Thyroid gland (tissue), 4 donors: Measurements from ENCODE around the gene RPL29. TPM values are rescaled to one million over a fixed set of nuclear protein-coding genes. Genes with fewer than 3 reads are reported as not detected.

ENCODE experiments used
- DNase-seq, 2 donors: peaks; one replicate each; pipeline ENCODE4 v3.0.0-alpha.2; 2019
- H3K27ac ChIP-seq, 3 donors: fragments of 200-600 bp; sonication (generic); 1 replicate in 2 of 3; 2 replicates in 1 of 3; pipeline ENCODE4 v1.5.1; 2016 to 2019; ENCODE audit warnings: mild to moderate bottlenecking in 1 of 3, moderate library complexity in 1 of 3
- H3K27me3 ChIP-seq: fragments of 200-600 bp; sonication (generic); one replicate; pipeline ENCODE4 v1.5.1; 2019
- H3K36me3 ChIP-seq, 2 donors: fragments of 200-600 bp; sonication (generic); one replicate each; pipeline ENCODE4 v1.5.1; 2016 to 2019
- H3K4me1 ChIP-seq, 2 donors: fragments of 200-600 bp; sonication (generic); one replicate each; pipeline ENCODE4 v1.5.1; 2017 to 2019
- H3K4me3 ChIP-seq, 3 donors: fragments of 200-600 bp; sonication (generic); replicated peaks in 1 of 3; 1 replicate in 2 of 3; 2 replicates in 1 of 3; pipeline ENCODE4 v1.5.1; 2016; ENCODE audit warnings: mild to moderate bottlenecking in 1 of 3
- H3K9me3 ChIP-seq: fragments of 200-600 bp; sonication (generic); one replicate; pipeline ENCODE4 v1.5.1; 2017
- CTCF ChIP-seq, 6 experiments: fragments of 200-600 bp in 3 of 6; fragments of 450-650 bp in 3 of 6; sonication (generic) in 3 of 6; IDR thresholded peaks; one replicate each; pipeline ENCODE4 v1.5.1; 2016 to 2019; ENCODE audit warnings: antibody characterized with exemption in 6 of 6, mild to moderate bottlenecking in 2 of 6, inconsistent platforms in 1 of 6, moderate library complexity in 1 of 6
- POLR2A ChIP-seq, 2 donors: fragments of 450-650 bp; IDR thresholded peaks; one replicate each; pipeline ENCODE4 v1.6.1; 2017; ENCODE audit warnings: antibody characterized with exemption in 2 of 2, mild to moderate bottlenecking in 2 of 2, moderate library complexity in 1 of 2
- WGBS, 2 donors: methylation state at CpG; one replicate each; pipeline ENCODE4 v1.1.5; 2017; 5-methylcytosine and 5-hydroxymethylcytosine counted together
- intact Hi-C: fragments of 100-400 bp; cut with DNase I; formaldehyde crosslinking; loops from one replicate; pipeline ENCODE4 v1.15.1; 2023
- total RNA-seq, 4 donors: library from RNA; depleted of rRNA; stranded (reverse); fragments of >200 nt; gene quantifications; one replicate each; pipeline ENCODE4 v1.2.3, GENCODE V29; 2016

RPL29 gene
- total RNA-seq, 4 donors from 2014 or later: 826 to 1,348 (median 1,271) TPM

GRCh38 chr3:52020796-52021195 lies 25.1 kb upstream of the RPL29 start:
- Histone ChIP-seq H3K4me1 (peaks cover 0 to 37% of the 10 kb centered on the region in 2 donors), H3K27ac (peak overlapping the region in 2 of 3 donors; percentile 29 to 69), H3K36me3 (no peaks in the 10 kb centered on the region), H3K9me3 (no peaks in the 10 kb centered on the region), H3K27me3 (no peaks in the 10 kb centered on the region), H3K4me3 (no peak overlapping the region)
- no peak for DNase-seq
- 95 to 99% methylated on average over 7 of the region's 7 CpGs for WGBS, 2 donors
- intact Hi-C loops: no loop called here
- TF ChIP-seq POLR2A (IDR thresholded peaks at IDR 0.05) (no peak), CTCF (IDR thresholded peaks at IDR 0.05) (no peak)

DNA sequence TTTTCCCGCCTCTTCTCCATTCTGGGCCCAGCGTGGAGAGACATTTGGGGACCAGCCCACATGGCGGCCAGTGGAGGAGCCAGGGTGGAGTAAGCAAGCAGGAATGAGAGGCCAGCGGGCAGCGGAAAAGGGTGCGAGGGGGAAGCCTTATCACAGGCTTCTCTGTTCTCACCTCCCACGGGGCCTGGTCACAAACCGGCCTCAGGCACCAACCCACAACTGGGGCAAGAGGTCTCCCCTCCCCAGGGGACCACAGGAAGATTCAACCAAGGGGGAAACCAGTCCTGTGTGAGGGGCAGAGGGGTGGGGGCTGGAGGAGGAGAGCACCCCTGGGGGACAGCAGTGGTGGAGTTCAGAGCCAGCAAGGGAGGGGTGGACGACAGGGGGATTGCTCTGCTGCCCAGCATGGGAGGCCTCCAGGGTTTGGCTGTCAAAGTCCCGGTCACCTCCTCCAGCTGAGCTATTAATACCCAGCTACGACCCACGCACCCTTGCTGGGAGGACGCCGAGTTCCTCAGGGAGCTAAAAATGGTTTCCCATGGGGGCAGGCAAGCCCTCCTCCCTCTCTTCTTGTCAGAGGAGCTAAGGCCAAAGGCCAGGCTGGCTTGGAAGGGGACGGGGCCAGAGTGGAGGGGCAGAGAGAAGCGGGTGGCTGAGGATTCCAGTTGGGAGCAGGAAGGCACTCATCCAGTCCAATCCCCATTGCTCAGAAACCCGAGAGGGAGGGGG lies 23.8 kb upstream of the RPL29 start:
- H3K4me3 ChIP-seq: no peak overlapping the region
- DNase-seq: no peak
- intact Hi-C loops: no loop called here
- WGBS, 2 donors: 85 to 93% methylated on average over 17 of the region's 17 CpGs
- TF ChIP-seq CTCF (IDR thresholded peaks at IDR 0.05): no peak
- no peak for TF ChIP-seq POLR2A (IDR thresholded peaks at IDR 0.05)
- no peaks in the 10 kb centered on the region for H3K27me3 ChIP-seq
- H3K4me1 ChIP-seq: peaks cover 0 to 37% of the 10 kb centered on the region in 2 donors
- peak overlapping the region in 1 of 3 donors; percentile 17 for H3K27ac ChIP-seq
- H3K9me3 ChIP-seq: no peaks in the 10 kb centered on the region
- H3K36me3 ChIP-seq: no peaks in the 10 kb centered on the region

DNA sequence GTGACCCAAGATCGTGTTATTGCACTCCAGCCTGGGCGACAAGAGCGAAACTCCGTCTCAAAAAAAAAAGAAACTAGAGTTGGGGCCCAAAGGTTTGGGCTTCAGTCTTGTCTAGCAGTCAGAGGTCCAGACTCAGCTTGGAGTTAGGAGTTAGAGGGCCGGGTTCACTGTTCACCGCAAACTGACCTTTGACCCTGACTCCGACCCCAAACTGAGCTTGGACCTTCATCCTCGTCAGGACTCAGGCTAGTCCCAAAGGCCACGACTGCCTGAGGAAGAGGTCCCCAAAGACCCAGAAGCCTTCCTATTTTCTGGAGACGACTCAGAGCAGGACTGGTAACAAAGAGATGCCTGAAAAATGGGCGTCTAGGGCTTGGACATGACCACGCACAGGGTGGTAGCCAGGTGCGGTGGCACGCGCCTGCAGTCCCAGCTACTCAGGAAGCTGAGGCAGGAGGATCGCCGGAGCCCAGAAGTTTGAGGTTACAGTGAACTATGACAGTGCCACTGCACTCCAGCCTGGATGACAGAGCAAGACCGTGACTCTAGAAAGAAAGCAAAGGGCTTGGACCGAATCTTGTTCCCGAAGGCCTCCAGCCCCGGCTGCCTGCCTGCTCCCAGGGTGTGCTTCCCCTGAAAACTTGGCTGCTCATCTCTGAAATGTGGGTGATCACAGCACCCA lies 22.8 kb upstream of the RPL29 start:
- H3K4me3 ChIP-seq: no peak overlapping the region
- no peaks in the 10 kb centered on the region for H3K36me3 ChIP-seq
- H3K27ac ChIP-seq: peak overlapping the region in 1 of 3 donors; percentile 8
- no peak for DNase-seq
- WGBS, 2 donors: 87 to 88% methylated on average over 19 to 21 of the region's 21 CpGs
- intact Hi-C loops: no loop called here
- H3K27me3 ChIP-seq: no peaks in the 10 kb centered on the region
- TF ChIP-seq CTCF (IDR thresholded peaks at IDR 0.05) (no peak), POLR2A (IDR thresholded peaks at IDR 0.05) (no peak)
- H3K9me3 ChIP-seq: no peaks in the 10 kb centered on the region
- H3K4me1 ChIP-seq: peaks cover 0 to 27% of the 10 kb centered on the region in 2 donors

DNA sequence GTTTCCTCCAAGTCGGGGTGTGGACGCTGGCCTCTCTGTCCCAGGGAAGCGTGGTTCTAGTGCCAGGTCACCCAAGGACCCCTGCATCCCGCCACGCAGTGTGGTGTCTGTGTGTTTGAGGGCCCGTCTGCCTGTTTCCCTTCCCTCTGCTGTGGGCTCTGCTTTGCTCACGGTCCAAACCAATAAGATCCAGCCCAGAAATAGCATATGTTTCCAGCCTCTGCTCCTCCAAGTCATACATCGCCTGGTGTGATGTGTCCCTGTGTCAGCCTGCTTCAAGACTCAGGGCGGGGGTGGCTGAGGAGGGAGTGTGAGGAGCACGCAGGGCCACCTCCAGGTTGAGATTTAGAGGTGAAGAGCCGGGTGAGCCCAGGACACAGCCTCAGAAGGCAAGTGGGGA lies 21.9 kb upstream of the RPL29 start:
- Histone ChIP-seq H3K4me1 (peaks cover 0 to 20% of the 10 kb centered on the region in 2 donors), H3K27me3 (no peaks in the 10 kb centered on the region), H3K4me3 (no peak overlapping the region), H3K27ac (no peak overlapping the region), H3K9me3 (no peaks in the 10 kb centered on the region), H3K36me3 (no peaks in the 10 kb centered on the region)
- no peak for DNase-seq
- intact Hi-C loops: no loop called here
- 79 to 88% methylated on average over 9 to 11 of the region's 11 CpGs for WGBS, 2 donors
- TF ChIP-seq CTCF (IDR thresholded peaks at IDR 0.05) (no peak), POLR2A (IDR thresholded peaks at IDR 0.05) (no peak)
